GM23248 (cell line): ENCODE results near the gene MRAS.

Source experiments
- EZH2 ChIP-seq: fragments of 200-600 bp; sonication (generic); IDR thresholded peaks from 2 replicates; pipeline ENCODE4 v1.6.1; 2018; ENCODE audit warnings: antibody characterized with exemption, mild to moderate bottlenecking; ENCODE audit not compliant: insufficient read depth, poor library complexity, severe bottlenecking
- EZH2phosphoT487 ChIP-seq: fragments of 200-600 bp; sonication (generic); IDR thresholded peaks from 2 replicates; pipeline ENCODE4 v1.6.1; 2018; ENCODE audit warnings: antibody characterized with exemption, moderate library complexity, mild to moderate bottlenecking, low read depth; ENCODE audit not compliant: insufficient read depth

GRCh38 chr3:138329984-138330293, 18.4 kb upstream of the MRAS start:
- TF ChIP-seq EZH2phosphoT487 = no peak
- no peak for TF ChIP-seq EZH2
